RWPE2 (cell line): ENCODE measurements around the gene FCN3.

ENCODE experiments used
- ATAC-seq: fragments of 200-7000 bp; cut with Tn5 transposase; 3 replicates; pipeline ENCODE4 v1.9.1; 2021; ENCODE audit warnings: low read depth
- DNase-seq: peaks from one replicate; pipeline ENCODE4 v3.0.0-alpha.2; 2020; ENCODE audit warnings: low spot score
- H3K27ac ChIP-seq: fragments of 450-650 bp; 2 replicates; pipeline ENCODE4 v1.5.1; 2017; ENCODE audit warnings: mild to moderate bottlenecking; ENCODE audit not compliant: poor library complexity, severe bottlenecking
- H3K27me3 ChIP-seq: fragments of 250-450 bp; sonication (Bioruptor Pico); 2 replicates; pipeline ENCODE4 v1.5.1; 2021; ENCODE audit warnings: mild to moderate bottlenecking, moderate library complexity; ENCODE audit not compliant: insufficient read depth, poor library complexity, severe bottlenecking
- H3K36me3 ChIP-seq: fragments of 250-450 bp; sonication (Bioruptor Pico); 2 replicates; pipeline ENCODE4 v1.5.1; 2020; ENCODE audit warnings: low read depth, mild to moderate bottlenecking, moderate library complexity
- H3K4me1 ChIP-seq: fragments of 250-450 bp; sonication (Bioruptor Pico); 2 replicates; pipeline ENCODE4 v1.5.1; 2021; ENCODE audit warnings: mild to moderate bottlenecking, moderate library complexity; ENCODE audit not compliant: insufficient read depth, poor library complexity, severe bottlenecking
- H3K4me3 ChIP-seq: fragments of 250-450 bp; sonication (Bioruptor Pico); 2 replicates; pipeline ENCODE4 v1.5.1; 2021; ENCODE audit warnings: mild to moderate bottlenecking, moderate library complexity; ENCODE audit not compliant: severe bottlenecking
- H3K9me3 ChIP-seq: fragments of 250-450 bp; sonication (Bioruptor Pico); 2 replicates; pipeline ENCODE4 v1.5.1; 2021; ENCODE audit warnings: mild to moderate bottlenecking, moderate library complexity; ENCODE audit not compliant: severe bottlenecking
- TF ChIP-seq, protein P1 (sequence below): fragments of 450-650 bp; IDR thresholded peaks from one replicate; pipeline ENCODE4 v1.5.1; 2017; ENCODE audit warnings: mild to moderate bottlenecking, moderate library complexity; ENCODE audit not compliant: poor library complexity, severe bottlenecking

Gene FCN3

DNA sequence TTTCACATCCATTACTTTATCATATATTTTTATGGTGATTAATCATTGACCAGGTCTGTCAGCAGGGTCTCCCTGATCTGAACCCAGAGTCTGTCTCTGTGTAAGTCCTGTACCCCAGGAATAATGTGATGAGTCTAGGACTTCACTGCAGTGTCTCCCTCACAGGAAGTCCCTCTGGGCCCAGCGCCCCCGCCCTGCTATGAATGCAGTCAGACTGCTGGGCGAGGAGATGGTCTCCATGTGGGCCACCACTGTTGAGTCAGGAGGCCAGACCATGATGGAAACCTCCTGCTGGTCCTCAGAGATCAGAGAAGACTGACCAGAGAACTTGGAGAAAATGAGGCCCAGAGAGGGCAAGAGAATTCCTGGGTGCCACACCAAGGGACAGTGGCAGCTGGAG is 43.2 kb downstream of the FCN3 start:
- Histone ChIP-seq H3K9me3 (no peaks in the 10 kb centered on the region), H3K27ac (no peak overlapping the region), H3K27me3 (no peaks in the 10 kb centered on the region), H3K4me3 (no peak overlapping the region), H3K4me1 (no peaks in the 10 kb centered on the region), H3K36me3 (peaks cover 67% of the 10 kb centered on the region)
- ATAC-seq = no peak
- TF ChIP-seq, protein P1, sequence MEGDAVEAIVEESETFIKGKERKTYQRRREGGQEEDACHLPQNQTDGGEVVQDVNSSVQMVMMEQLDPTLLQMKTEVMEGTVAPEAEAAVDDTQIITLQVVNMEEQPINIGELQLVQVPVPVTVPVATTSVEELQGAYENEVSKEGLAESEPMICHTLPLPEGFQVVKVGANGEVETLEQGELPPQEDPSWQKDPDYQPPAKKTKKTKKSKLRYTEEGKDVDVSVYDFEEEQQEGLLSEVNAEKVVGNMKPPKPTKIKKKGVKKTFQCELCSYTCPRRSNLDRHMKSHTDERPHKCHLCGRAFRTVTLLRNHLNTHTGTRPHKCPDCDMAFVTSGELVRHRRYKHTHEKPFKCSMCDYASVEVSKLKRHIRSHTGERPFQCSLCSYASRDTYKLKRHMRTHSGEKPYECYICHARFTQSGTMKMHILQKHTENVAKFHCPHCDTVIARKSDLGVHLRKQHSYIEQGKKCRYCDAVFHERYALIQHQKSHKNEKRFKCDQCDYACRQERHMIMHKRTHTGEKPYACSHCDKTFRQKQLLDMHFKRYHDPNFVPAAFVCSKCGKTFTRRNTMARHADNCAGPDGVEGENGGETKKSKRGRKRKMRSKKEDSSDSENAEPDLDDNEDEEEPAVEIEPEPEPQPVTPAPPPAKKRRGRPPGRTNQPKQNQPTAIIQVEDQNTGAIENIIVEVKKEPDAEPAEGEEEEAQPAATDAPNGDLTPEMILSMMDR = no peak
- DNase-seq = no peak

DNA sequence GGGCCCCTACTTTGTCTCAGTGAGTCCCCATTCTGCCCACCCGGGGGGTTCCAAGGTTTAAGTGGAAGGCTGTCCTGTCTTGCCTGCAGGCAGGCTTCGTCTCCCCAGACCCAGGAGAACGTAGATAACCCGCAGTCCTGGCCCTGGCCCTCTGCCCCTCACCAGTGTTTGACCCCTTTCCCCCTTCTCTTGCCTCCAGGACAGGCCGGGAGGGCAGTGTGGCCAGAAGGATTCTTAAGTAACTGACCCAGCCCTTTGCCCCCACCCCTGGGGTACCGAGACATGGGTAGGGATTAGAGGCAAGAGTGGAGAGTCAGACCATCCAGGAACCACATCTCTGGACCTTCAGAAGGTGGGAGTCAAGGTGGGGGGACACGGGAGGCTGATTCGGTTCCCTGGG is 43.8 kb downstream of the FCN3 start:
- Histone ChIP-seq H3K27ac (no peak overlapping the region), H3K36me3 (peaks cover 73% of the 10 kb centered on the region), H3K4me1 (no peaks in the 10 kb centered on the region), H3K9me3 (no peaks in the 10 kb centered on the region), H3K27me3 (no peaks in the 10 kb centered on the region), H3K4me3 (no peak overlapping the region)
- DNase-seq = no peak
- TF ChIP-seq, protein P1 = no peak
- ATAC-seq = no peak

DNA sequence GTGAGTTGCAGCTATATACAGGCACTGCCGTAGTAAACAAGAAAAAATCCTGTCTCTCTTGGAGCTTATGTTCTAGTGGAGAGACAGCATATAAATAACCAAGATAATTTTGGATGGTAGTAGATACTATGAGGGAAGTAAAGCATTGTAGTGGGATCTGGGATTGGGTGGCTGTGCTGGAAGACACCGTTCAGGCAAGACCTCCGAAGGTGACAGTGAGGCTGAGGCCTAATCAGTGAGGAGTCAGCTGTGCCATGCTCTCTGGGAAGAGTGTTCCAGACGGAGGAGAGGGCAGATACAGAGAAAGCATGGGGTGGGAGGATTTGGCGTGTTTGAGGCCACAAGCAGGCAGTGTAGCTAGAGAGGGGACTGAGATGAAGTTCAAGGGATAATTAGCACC is 46.7 kb downstream of the FCN3 start:
- peaks cover 74% of the 10 kb centered on the region for H3K36me3 ChIP-seq
- TF ChIP-seq, protein P1 = no peak
- no peaks in the 10 kb centered on the region for H3K27me3 ChIP-seq
- no peak overlapping the region for H3K27ac ChIP-seq
- no peak for DNase-seq
- H3K9me3 ChIP-seq = no peaks in the 10 kb centered on the region
- no peak overlapping the region for H3K4me3 ChIP-seq
- peaks cover 7% of the 10 kb centered on the region for H3K4me1 ChIP-seq
- ATAC-seq = no peak

DNA sequence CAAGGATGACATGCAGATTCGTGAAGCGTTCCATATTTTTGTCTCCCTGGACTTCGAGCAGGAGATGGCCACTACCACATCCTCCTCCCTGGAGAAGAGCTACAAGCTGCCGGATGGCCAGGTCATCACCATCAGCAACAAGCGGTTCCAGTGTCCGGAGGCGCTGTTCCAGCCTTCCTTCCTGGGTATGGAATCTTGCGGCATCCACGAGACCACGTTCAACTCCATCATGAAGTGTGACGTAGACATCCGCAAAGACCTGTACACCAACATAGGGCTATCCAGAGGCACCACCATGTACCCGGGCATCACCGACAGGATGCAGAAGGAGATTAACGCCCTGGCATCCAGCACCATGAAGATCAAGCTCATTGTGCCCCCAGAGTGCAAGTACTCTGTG is 49.3 kb downstream of the FCN3 start:
- Histone ChIP-seq H3K27me3 (no peaks in the 10 kb centered on the region), H3K36me3 (peaks cover 52% of the 10 kb centered on the region), H3K4me3 (no peak overlapping the region), H3K27ac (no peak overlapping the region), H3K4me1 (peaks cover 7% of the 10 kb centered on the region), H3K9me3 (no peaks in the 10 kb centered on the region)
- TF ChIP-seq, protein P1 = no peak
- no peak for ATAC-seq
- no peak for DNase-seq

DNA sequence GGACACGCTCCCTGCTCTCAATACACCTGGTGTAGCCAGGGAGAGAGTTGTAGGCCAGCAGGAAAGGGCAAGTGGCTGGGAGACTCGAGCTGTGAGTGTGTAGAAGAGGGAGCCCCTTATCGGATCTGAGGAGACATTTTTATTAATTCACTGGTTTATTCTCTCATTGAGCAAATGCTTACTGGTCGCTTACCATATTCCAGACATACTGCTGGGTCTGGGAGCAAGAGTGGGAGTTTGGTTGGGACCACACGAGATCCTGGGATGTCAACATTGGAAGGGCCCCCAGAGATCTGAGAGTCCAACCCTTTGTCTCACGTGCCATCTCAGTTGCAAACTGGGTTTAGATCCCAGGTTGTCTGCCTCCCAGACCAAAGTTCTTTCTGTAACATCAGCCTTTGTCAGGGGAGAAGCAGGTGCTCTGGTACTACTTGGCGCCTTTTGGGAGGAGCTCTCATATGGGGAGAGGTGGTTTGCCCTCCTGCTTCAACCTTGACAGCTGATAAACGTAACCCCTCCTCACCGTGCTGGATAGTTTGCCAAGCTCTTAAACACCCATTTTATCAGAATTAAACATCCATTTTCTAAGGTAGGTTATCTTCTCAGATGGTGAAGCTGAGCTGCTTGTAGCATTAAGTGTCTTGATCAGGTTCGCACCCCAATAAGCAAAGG is 51.9 kb downstream of the FCN3 start:
- TF ChIP-seq, protein P1 = no peak
- DNase-seq = no peak
- H3K27ac ChIP-seq = peak overlapping the region; percentile 62
- H3K27me3 ChIP-seq = no peaks in the 10 kb centered on the region
- H3K4me1 ChIP-seq = peaks cover 7% of the 10 kb centered on the region
- peak overlapping the region; percentile 70 for H3K4me3 ChIP-seq
- no peaks in the 10 kb centered on the region for H3K9me3 ChIP-seq
- no peak for ATAC-seq
- peaks cover 37% of the 10 kb centered on the region for H3K36me3 ChIP-seq
